H9 (cell line): ENCODE measurements around the gene KCNAB1. TPM values are rescaled to one million over a fixed set of nuclear protein-coding genes. Genes with fewer than 3 reads are reported as not detected.

Experiments used
- DNase-seq: peaks from one replicate; pipeline ENCODE4 v3.0.0-alpha.2; 2017
- H2AFZ ChIP-seq: one replicate; pipeline ENCODE4 v1.6.1; 2013; ENCODE audit warnings: mild to moderate bottlenecking, low read length, control low read depth, moderate library complexity
- H2AK5ac ChIP-seq: 2 replicates; pipeline ENCODE4 v1.6.1; 2013; ENCODE audit warnings: low read length, control low read depth, mixed read lengths; ENCODE audit not compliant: insufficient read length
- H2BK120ac ChIP-seq: one replicate; pipeline ENCODE4 v1.6.1; 2013; ENCODE audit warnings: low read depth, mild to moderate bottlenecking, low read length, control low read depth, inconsistent platforms; ENCODE audit not compliant: poor library complexity, severe bottlenecking
- H2BK12ac ChIP-seq: 2 replicates; pipeline ENCODE4 v1.6.1; 2013; ENCODE audit warnings: low read length, control low read depth, mixed read lengths, low read depth; ENCODE audit not compliant: insufficient read length
- H2BK15ac ChIP-seq: 2 replicates; pipeline ENCODE4 v1.6.1; 2013; ENCODE audit warnings: low read depth, low read length, control low read depth
- H2BK20ac ChIP-seq: one replicate; pipeline ENCODE4 v1.6.1; 2013; ENCODE audit warnings: low read depth, mild to moderate bottlenecking, low read length, control low read depth, inconsistent platforms; ENCODE audit not compliant: poor library complexity, severe bottlenecking
- H2BK5ac ChIP-seq: 2 replicates; pipeline ENCODE4 v1.6.1; 2013; ENCODE audit warnings: low read length, control low read depth, mixed read lengths; ENCODE audit not compliant: insufficient read length
- H3K14ac ChIP-seq: 2 replicates; pipeline ENCODE4 v1.6.1; 2013; ENCODE audit warnings: low read length, control low read depth; ENCODE audit not compliant: insufficient read depth
- H3K18ac ChIP-seq: 2 replicates; pipeline ENCODE4 v1.6.1; 2013; ENCODE audit warnings: low read depth, mild to moderate bottlenecking, mixed read lengths, low read length, control low read depth; ENCODE audit not compliant: insufficient read length
- H3K23ac ChIP-seq: 2 replicates; pipeline ENCODE4 v1.6.1; 2013; ENCODE audit warnings: low read length, control low read depth, mixed read lengths, low read depth; ENCODE audit not compliant: insufficient read length
- H3K23me2 ChIP-seq: 2 replicates; pipeline ENCODE4 v1.6.1; 2013; ENCODE audit warnings: low read depth, mild to moderate bottlenecking, mixed read lengths, low read length, control low read depth; ENCODE audit not compliant: insufficient read length, poor library complexity, severe bottlenecking
- H3K27ac ChIP-seq: 2 replicates; pipeline ENCODE4 v1.5.1; 2013; ENCODE audit warnings: low read length, control low read depth, mixed read lengths, low read depth; ENCODE audit not compliant: insufficient read length
- H3K27me3 ChIP-seq: 2 replicates; pipeline ENCODE4 v1.6.1; 2013; ENCODE audit warnings: low read length, control low read depth, inconsistent platforms; ENCODE audit not compliant: insufficient read depth
- H3K4ac ChIP-seq: 2 replicates; pipeline ENCODE4 v1.6.1; 2013; ENCODE audit warnings: low read depth, mild to moderate bottlenecking, control low read depth, inconsistent platforms, low read length, moderate library complexity
- H3K4me1 ChIP-seq: 2 replicates; pipeline ENCODE4 v1.6.1; 2013; ENCODE audit warnings: low read length, control low read depth, inconsistent platforms; ENCODE audit not compliant: insufficient read depth
- H3K4me2 ChIP-seq: 2 replicates; pipeline ENCODE4 v1.6.1; 2013; ENCODE audit warnings: low read length, control low read depth, mixed read lengths; ENCODE audit not compliant: insufficient read length, insufficient read depth
- H3K56ac ChIP-seq: 2 replicates; pipeline ENCODE4 v1.6.1; 2013; ENCODE audit warnings: low read depth, mild to moderate bottlenecking, mixed read lengths, low read length, control low read depth; ENCODE audit not compliant: insufficient read length
- H3K79me1 ChIP-seq: 2 replicates; pipeline ENCODE4 v1.6.1; 2013; ENCODE audit warnings: low read depth, mild to moderate bottlenecking, moderate library complexity, low read length, control low read depth, inconsistent platforms; ENCODE audit not compliant: insufficient read depth, poor library complexity, severe bottlenecking
- H3K79me2 ChIP-seq: 2 replicates; pipeline ENCODE4 v1.6.1; 2013; ENCODE audit warnings: low read length, control low read depth, inconsistent platforms; ENCODE audit not compliant: insufficient read depth
- H3K9ac ChIP-seq: 2 replicates; pipeline ENCODE4 v1.6.1; 2013; ENCODE audit warnings: low read length, control low read depth, mixed read lengths; ENCODE audit not compliant: insufficient read length; ENCODE audit errors: extremely low read depth
- H3K9me3 ChIP-seq: one replicate; pipeline ENCODE4 v1.6.1; 2013; ENCODE audit warnings: low read depth, low read length, inconsistent platforms; ENCODE audit not compliant: control insufficient read depth
- H3T11ph ChIP-seq: one replicate; pipeline ENCODE4 v1.6.1; 2013; ENCODE audit warnings: mild to moderate bottlenecking, low read length, control low read depth, inconsistent platforms
- H4K20me1 ChIP-seq: one replicate; pipeline ENCODE4 v1.6.1; 2013; ENCODE audit not compliant: control insufficient read depth, insufficient read length, insufficient read depth
- H4K5ac ChIP-seq: 2 replicates; pipeline ENCODE4 v1.6.1; 2013; ENCODE audit warnings: low read depth, mild to moderate bottlenecking, mixed read lengths, low read length, control low read depth; ENCODE audit not compliant: insufficient read length
- H4K8ac ChIP-seq: replicated peaks from 2 replicates; pipeline ENCODE4 v1.6.1; 2013; ENCODE audit warnings: low read length, control low read depth, mixed read lengths, low read depth; ENCODE audit not compliant: insufficient read length
- H4K91ac ChIP-seq: 2 replicates; pipeline ENCODE4 v1.6.1; 2013; ENCODE audit warnings: low read depth, mild to moderate bottlenecking, moderate library complexity, mixed read lengths, low read length, control low read depth; ENCODE audit not compliant: insufficient read length
- H3K27ac Mint-ChIP-seq, 3 experiments: 2 replicates in 2 of 3; 3 replicates in 1 of 3; pipeline ENCODE4 v1.8.0; 2020 to 2021; ENCODE audit warnings: mixed read lengths in 3 of 3, mild to moderate bottlenecking in 1 of 3, moderate library complexity in 1 of 3
- H3K27me3 Mint-ChIP-seq: 2 replicates; pipeline ENCODE4 v1.8.0; 2021; ENCODE audit warnings: low read depth, mild to moderate bottlenecking, moderate library complexity, mixed read lengths
- H3K36me3 Mint-ChIP-seq, 3 experiments: 2 replicates in 2 of 3; 3 replicates in 1 of 3; pipeline ENCODE4 v1.8.0; 2020 to 2021; ENCODE audit warnings: low read depth in 3 of 3, mixed read lengths in 3 of 3; ENCODE audit not compliant: insufficient read depth in 1 of 3
- H3K4me1 Mint-ChIP-seq, 2 experiments: 2 replicates each; pipeline ENCODE4 v1.8.0; 2020; ENCODE audit warnings: mixed read lengths in 2 of 2
- H3K4me3 Mint-ChIP-seq, 2 experiments: 2 replicates in 1 of 2; 3 replicates in 1 of 2; pipeline ENCODE4 v1.8.0; 2020 to 2021; ENCODE audit warnings: mild to moderate bottlenecking in 2 of 2, mixed read lengths in 2 of 2, moderate library complexity in 1 of 2
- H3K9me3 Mint-ChIP-seq, 2 experiments: 2 replicates in 1 of 2; 3 replicates in 1 of 2; pipeline ENCODE4 v1.8.0; 2020; ENCODE audit warnings: mild to moderate bottlenecking in 2 of 2, mixed read lengths in 2 of 2, moderate library complexity in 1 of 2
- WGBS: extraction: QIAGEN DNeasy Blood & Tissue Kit; methylation state at CpG from one replicate; pipeline ENCODE4 v1.1.7; 2013; ENCODE audit warnings: missing lambda C conversion rate, low lambda C conversion rate, mixed read lengths; ENCODE audit not compliant: insufficient read length; ENCODE audit errors: extremely low coverage; 5-methylcytosine and 5-hydroxymethylcytosine counted together
- total RNA-seq: library from RNA; stranded (reverse); gene quantifications from 2 replicates; pipeline ENCODE4 v1.2.1, GENCODE V29; 2021
- TF ChIP-seq, protein P1 (sequence below): fragments of 200-600 bp; sonication (generic); conservative IDR thresholded peaks from 3 replicates; pipeline ENCODE4 v1.8.0; 2021; ENCODE audit warnings: antibody characterized with exemption, mild to moderate bottlenecking

The KCNAB1 gene
- total RNA-seq, 1 experiment from 2014 or later: 3.7 TPM

- no peak overlapping the region for H3K23ac ChIP-seq
Observed at GRCh38 chr3:156332304-156332703, 211.9 kb downstream of the KCNAB1 start.

More at GRCh38 chr3:156332304-156332703, 211.9 kb downstream of the KCNAB1 start:
- H3K27me3 ChIP-seq: no peaks in the 10 kb centered on the region
- H4K8ac ChIP-seq: no peak overlapping the region
- no CpG with 5 or more reads among the region's 3 CpGs for WGBS
- H2AFZ ChIP-seq: no peak overlapping the region
- TF ChIP-seq, protein P1, sequence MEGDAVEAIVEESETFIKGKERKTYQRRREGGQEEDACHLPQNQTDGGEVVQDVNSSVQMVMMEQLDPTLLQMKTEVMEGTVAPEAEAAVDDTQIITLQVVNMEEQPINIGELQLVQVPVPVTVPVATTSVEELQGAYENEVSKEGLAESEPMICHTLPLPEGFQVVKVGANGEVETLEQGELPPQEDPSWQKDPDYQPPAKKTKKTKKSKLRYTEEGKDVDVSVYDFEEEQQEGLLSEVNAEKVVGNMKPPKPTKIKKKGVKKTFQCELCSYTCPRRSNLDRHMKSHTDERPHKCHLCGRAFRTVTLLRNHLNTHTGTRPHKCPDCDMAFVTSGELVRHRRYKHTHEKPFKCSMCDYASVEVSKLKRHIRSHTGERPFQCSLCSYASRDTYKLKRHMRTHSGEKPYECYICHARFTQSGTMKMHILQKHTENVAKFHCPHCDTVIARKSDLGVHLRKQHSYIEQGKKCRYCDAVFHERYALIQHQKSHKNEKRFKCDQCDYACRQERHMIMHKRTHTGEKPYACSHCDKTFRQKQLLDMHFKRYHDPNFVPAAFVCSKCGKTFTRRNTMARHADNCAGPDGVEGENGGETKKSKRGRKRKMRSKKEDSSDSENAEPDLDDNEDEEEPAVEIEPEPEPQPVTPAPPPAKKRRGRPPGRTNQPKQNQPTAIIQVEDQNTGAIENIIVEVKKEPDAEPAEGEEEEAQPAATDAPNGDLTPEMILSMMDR: no peak
- H3K36me3 Mint-ChIP-seq: no peaks in the 10 kb centered on the region
- H3K18ac ChIP-seq: no peak overlapping the region
- no peaks in the 10 kb centered on the region for H3K79me1 ChIP-seq
- H3K27ac ChIP-seq: no peak overlapping the region
- DNase-seq: no peak
- H4K5ac ChIP-seq: no peak overlapping the region
- no peak overlapping the region for H2BK5ac ChIP-seq
- H4K20me1 ChIP-seq: no peaks in the 10 kb centered on the region
- no peaks in the 10 kb centered on the region for H3K79me2 ChIP-seq
- H3K9me3 Mint-ChIP-seq: no peaks in the 10 kb centered on the region
- H3K9me3 ChIP-seq: no peaks in the 10 kb centered on the region
- H3K4me1 ChIP-seq: peaks cover 4% of the 10 kb centered on the region; the same call in 1 of the 2 replicates
- no peak overlapping the region for H2AK5ac ChIP-seq
- H2BK12ac ChIP-seq: no peak overlapping the region
- no peak overlapping the region for H3K56ac ChIP-seq
- no peak overlapping the region for H3K27ac Mint-ChIP-seq
- H2BK120ac ChIP-seq: no peak overlapping the region
- no peaks in the 10 kb centered on the region for H3K23me2 ChIP-seq
- H3T11ph ChIP-seq: no peak overlapping the region
- no peak overlapping the region for H2BK15ac ChIP-seq
- no peak overlapping the region for H2BK20ac ChIP-seq
- H4K91ac ChIP-seq: no peak overlapping the region
- H3K4ac ChIP-seq: no peak overlapping the region
- H3K27me3 Mint-ChIP-seq: peaks cover 3% of the 10 kb centered on the region; the same call in 1 of the 2 replicates
- no peak overlapping the region for H3K4me3 Mint-ChIP-seq
- no peak overlapping the region for H3K14ac ChIP-seq
- H3K4me1 Mint-ChIP-seq: peaks cover 13 to 15% of the 10 kb centered on the region in 2 experiments
- no peak overlapping the region for H3K9ac ChIP-seq
- H3K4me2 ChIP-seq: no peak overlapping the region
